ENCODE data around the gene RASSF10. TPM values are rescaled to one million over a fixed set of nuclear protein-coding genes. Genes with fewer than 3 reads are reported as not detected.

Gene RASSF10
- total RNA-seq, 1 experiment from 2014 or later, result 2.4 TPM

DNA sequence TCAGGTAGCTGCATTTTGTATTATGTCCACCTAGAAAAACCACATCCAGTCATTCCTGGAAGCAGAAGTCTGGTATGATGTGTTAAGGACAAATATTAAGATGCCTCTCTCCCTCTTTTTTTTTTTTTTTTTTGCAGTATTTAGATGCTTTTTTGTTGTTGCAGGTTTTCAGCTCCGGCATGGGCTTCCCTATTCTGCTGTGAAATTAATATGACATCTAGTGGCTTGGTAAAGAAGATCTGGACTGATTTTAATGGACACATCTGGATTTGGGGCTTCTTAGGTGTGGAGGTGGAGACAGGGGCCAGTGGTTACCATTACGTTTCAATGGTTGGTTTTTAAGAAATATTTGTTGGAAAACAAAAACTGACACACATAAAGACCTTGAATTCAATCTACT is 47.5 kb upstream of the RASSF10 start:
- no peaks in the 10 kb centered on the region for H3K27me3 ChIP-seq (ENCODE audit: insufficient read depth, low read length)
- H2BK20ac ChIP-seq (ENCODE audit: low read depth, low read length, poor library complexity, severe bottlenecking), result no peak overlapping the region
- no peaks in the 10 kb centered on the region for H3K4me1 ChIP-seq (ENCODE audit: insufficient read depth, low read length)
- H2BK12ac ChIP-seq (ENCODE audit: insufficient read length, low read depth, low read length), result no peak overlapping the region
- no peaks in the 10 kb centered on the region for H4K20me1 ChIP-seq (ENCODE audit: control insufficient read depth, insufficient read depth, insufficient read length)
- H3K23me2 ChIP-seq (ENCODE audit: insufficient read length, low read depth, low read length, poor library complexity, severe bottlenecking), result no peaks in the 10 kb centered on the region
- no peaks in the 10 kb centered on the region for H3K36me3 Mint-ChIP-seq (ENCODE audit: insufficient read depth in 1 of 3, low read depth in 3 of 3)
- peaks cover 8 to 10% of the 10 kb centered on the region in 2 experiments for H3K4me1 Mint-ChIP-seq
- no peak overlapping the region for H3K4me3 Mint-ChIP-seq
- TF ChIP-seq CTCF (conservative IDR thresholded peaks at IDR 0.05), result no peak
- H3K18ac ChIP-seq (ENCODE audit: insufficient read length, low read depth, low read length), result no peak overlapping the region
- no peaks in the 10 kb centered on the region for H3K9me3 ChIP-seq (ENCODE audit: control insufficient read depth, low read depth, low read length)
- H2BK120ac ChIP-seq (ENCODE audit: low read depth, low read length, poor library complexity, severe bottlenecking), result no peak overlapping the region
- no peak overlapping the region for H4K8ac ChIP-seq (replicated peaks; ENCODE audit: insufficient read length, low read depth, low read length)
- no peak overlapping the region for H3K56ac ChIP-seq (ENCODE audit: insufficient read length, low read depth, low read length)
- no peak overlapping the region for H3K4me2 ChIP-seq (ENCODE audit: insufficient read depth, insufficient read length, low read length)
- H3K27ac Mint-ChIP-seq, result no peak overlapping the region; a peak in 1 of 7 replicates
- no peak overlapping the region for H3T11ph ChIP-seq (ENCODE audit: low read length)
- H4K5ac ChIP-seq (ENCODE audit: insufficient read length, low read depth, low read length), result no peak overlapping the region
- H3K9ac ChIP-seq (ENCODE audit: extremely low read depth, insufficient read length, low read length), result no peak overlapping the region
- no peak overlapping the region for H4K91ac ChIP-seq (ENCODE audit: insufficient read length, low read depth, low read length)
- no peaks in the 10 kb centered on the region; a peak in 1 of 5 replicates for H3K9me3 Mint-ChIP-seq
- WGBS (ENCODE audit: extremely low coverage, insufficient read length, low lambda C conversion rate), result no CpG with 5 or more reads among the region's 2 CpGs
- no peak overlapping the region for H2AK5ac ChIP-seq (ENCODE audit: insufficient read length, low read length)
- H3K79me1 ChIP-seq (ENCODE audit: insufficient read depth, low read depth, low read length, poor library complexity, severe bottlenecking), result no peaks in the 10 kb centered on the region
- H3K23ac ChIP-seq (ENCODE audit: insufficient read length, low read depth, low read length), result no peak overlapping the region
- H2AFZ ChIP-seq (ENCODE audit: low read length), result no peak overlapping the region
- H3K79me2 ChIP-seq (ENCODE audit: insufficient read depth, low read length), result 0 out of 2 replicates have a peak, but pooled peaks cover 4% of the 10 kb centered on the region
- H3K4ac ChIP-seq (ENCODE audit: low read depth, low read length), result no peak overlapping the region
- no peak overlapping the region for H2BK5ac ChIP-seq (ENCODE audit: insufficient read length, low read length)
- H2BK15ac ChIP-seq (ENCODE audit: low read depth, low read length), result no peak overlapping the region
- H3K14ac ChIP-seq (ENCODE audit: insufficient read depth, low read length), result no peak overlapping the region
- no peak for DNase-seq
- H3K27me3 Mint-ChIP-seq (ENCODE audit: low read depth), result no peaks in the 10 kb centered on the region; the same call in 1 of the 2 replicates
- no peak overlapping the region for H3K27ac ChIP-seq (ENCODE audit: insufficient read length, low read depth, low read length)

All from H9 (cell line).